ENCODE measurements around the gene ACOX3.

Gene ACOX3

DNA sequence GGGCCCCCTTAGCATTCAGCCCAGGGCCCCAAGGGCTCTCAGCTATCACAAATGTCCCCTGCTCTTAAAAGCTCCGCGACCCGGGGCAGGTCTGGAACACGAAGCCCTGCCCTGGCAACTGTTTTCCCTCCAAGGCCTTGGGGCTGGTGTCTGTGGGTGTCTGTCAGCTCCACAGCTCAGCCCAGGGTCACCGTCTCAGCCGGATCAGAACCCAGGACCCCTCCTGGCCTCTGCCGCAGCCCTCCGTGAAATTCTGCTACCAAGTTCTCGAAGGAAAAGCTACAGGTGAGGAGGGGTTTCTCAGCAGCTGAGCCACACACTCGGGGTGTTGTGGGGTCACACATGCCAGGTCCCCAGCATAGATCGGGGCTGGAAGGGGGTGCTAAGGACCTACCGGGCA is 61.2 kb downstream of the ACOX3 start:
- Histone ChIP-seq H3K27me3 (ENCODE audit: control insufficient read depth in 1 of 2, insufficient read depth in 2 of 2, low read length in 2 of 2) (no peaks in the 10 kb centered on the region), H3K36me3 (ENCODE audit: control insufficient read depth in 2 of 2, insufficient read depth in 2 of 2, low read length in 2 of 2) (peaks cover 11 to 37% of the 10 kb centered on the region in 2 donors), H3K4me3 (ENCODE audit: low read length in 2 of 2) (no peak overlapping the region), H3K9ac (ENCODE audit: low read length in 2 of 2) (no peak overlapping the region), H3K9me3 (ENCODE audit: control insufficient read depth in 2 of 2, low read length in 2 of 2) (no peaks in the 10 kb centered on the region), H3K27ac (ENCODE audit: low read length) (no peak overlapping the region), H3K4me1 (ENCODE audit: control insufficient read depth, insufficient read depth, low read length) (peaks cover 7% of the 10 kb centered on the region)

DNA sequence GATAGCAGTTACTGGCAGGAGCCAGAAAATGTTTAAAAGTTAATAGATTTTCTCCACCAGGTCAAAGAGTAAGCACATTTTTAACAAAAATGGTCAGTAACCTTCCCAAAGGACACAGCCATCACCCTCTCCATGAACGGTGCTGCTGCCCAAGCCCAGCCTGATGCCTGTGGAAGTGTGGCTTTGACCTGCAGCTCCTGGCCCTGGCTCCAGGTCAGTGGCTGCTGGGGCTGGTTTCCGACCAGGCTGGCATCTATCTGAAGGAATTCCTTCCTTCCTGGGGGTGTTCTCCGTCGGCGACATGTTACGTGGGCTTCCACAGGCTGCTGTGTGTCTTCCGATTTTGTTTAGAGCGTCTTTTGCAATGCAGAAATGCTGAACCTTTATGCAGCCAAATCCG is 61.7 kb downstream of the ACOX3 start:
- no peak overlapping the region for H3K27ac ChIP-seq (ENCODE audit: low read length)
- peaks cover 11 to 38% of the 10 kb centered on the region in 2 donors for H3K36me3 ChIP-seq (ENCODE audit: control insufficient read depth in 2 of 2, insufficient read depth in 2 of 2, low read length in 2 of 2)
- no peak overlapping the region for H3K4me3 ChIP-seq (ENCODE audit: low read length in 2 of 2)
- no peaks in the 10 kb centered on the region for H3K27me3 ChIP-seq (ENCODE audit: control insufficient read depth in 1 of 2, insufficient read depth in 2 of 2, low read length in 2 of 2)
- H3K9me3 ChIP-seq (ENCODE audit: control insufficient read depth in 2 of 2, low read length in 2 of 2) = no peaks in the 10 kb centered on the region
- H3K4me1 ChIP-seq (ENCODE audit: control insufficient read depth, insufficient read depth, low read length) = peaks cover 7% of the 10 kb centered on the region
- no peak overlapping the region for H3K9ac ChIP-seq (ENCODE audit: low read length in 2 of 2)

DNA sequence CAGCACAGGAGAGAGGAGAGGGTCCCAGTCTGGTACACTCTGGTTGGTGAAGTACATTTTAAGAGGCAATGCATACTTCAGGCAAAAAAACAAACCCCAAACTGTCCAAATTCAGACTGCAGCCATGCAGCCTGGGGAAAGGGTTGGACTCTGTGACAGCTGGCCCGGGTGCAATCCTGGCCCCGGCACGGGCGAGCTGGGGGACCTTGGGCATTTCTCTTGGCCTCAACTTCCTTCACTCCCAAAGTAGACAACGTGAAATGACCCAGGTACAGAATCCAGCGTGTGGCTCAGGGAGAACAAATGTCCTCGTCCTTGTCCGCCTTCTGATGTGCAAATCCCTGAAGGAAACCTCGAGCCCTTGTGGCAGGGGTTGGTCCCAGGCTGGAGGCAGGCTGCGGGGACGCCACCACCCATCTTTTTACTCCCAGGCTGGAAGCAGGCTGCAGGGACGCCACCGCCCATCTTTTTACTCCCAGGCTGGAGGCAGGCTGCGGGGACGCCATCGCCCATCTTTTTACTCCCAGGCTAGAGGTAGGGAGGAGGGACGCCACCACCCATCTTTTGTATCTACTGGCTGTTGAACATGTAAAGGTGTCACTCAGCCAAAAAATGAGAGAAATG is 62.3 kb downstream of the ACOX3 start:
- Histone ChIP-seq H3K27ac (ENCODE audit: low read length) (no peak overlapping the region), H3K36me3 (ENCODE audit: control insufficient read depth in 2 of 2, insufficient read depth in 2 of 2, low read length in 2 of 2) (peaks cover 11 to 41% of the 10 kb centered on the region in 2 donors), H3K9me3 (ENCODE audit: control insufficient read depth in 2 of 2, low read length in 2 of 2) (no peaks in the 10 kb centered on the region), H3K9ac (ENCODE audit: low read length in 2 of 2) (no peak overlapping the region), H3K27me3 (ENCODE audit: control insufficient read depth in 1 of 2, insufficient read depth in 2 of 2, low read length in 2 of 2) (no peaks in the 10 kb centered on the region), H3K4me1 (ENCODE audit: control insufficient read depth, insufficient read depth, low read length) (peaks cover 2% of the 10 kb centered on the region), H3K4me3 (ENCODE audit: low read length in 2 of 2) (no peak overlapping the region)

DNA sequence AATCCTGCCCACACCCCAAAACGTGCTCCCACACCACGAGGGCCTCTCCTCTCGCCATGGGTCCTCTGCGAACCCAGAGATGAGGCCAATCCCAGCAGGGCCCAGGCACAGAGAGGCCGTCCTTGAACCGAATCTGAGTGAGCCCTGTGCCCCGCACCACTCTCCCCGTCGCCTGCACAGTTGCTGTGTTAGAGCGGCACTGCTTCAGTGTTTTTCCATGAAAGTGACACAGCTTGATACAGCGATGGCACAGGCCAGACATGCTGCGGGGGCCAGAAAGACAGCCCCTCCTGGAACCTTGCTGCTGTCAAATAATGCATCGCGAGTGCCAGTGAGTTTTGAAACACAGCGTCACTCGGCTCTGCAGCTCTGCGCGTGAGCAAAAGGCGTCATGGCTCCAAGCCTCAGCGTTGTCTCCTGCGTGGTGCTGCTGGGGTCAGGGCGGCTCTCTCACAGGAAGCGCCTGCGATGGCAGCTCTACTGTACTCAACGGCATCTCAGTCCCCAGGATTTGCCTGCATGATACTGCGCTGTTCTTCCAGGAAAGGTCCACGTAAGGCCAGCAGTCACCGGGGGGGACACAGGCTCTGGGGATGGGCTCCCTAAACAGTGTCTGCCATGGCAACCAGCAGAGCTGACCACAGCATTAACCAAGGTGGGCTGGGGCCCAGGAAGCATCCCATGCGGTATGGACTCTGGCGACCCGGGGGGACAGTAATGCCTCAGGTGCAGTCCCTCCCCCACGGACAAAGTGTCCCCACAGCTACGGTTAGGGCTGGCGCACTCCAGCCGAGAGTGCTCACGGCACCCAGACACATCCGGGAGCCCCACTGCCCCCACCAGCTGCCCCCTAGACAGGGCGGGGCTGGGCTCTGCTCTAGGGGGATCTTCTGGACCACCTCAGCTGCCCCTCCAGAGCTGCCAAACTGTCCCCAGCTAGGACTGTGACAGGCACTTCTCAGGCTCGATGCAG is 63.1 kb downstream of the ACOX3 start:
- no peaks in the 10 kb centered on the region for H3K27me3 ChIP-seq (ENCODE audit: control insufficient read depth in 1 of 2, insufficient read depth in 2 of 2, low read length in 2 of 2)
- H3K4me3 ChIP-seq (ENCODE audit: low read length in 2 of 2) = no peak overlapping the region
- peaks cover 14 to 41% of the 10 kb centered on the region in 2 donors for H3K36me3 ChIP-seq (ENCODE audit: control insufficient read depth in 2 of 2, insufficient read depth in 2 of 2, low read length in 2 of 2)
- H3K9me3 ChIP-seq (ENCODE audit: control insufficient read depth in 2 of 2, low read length in 2 of 2) = no peaks in the 10 kb centered on the region
- no peaks in the 10 kb centered on the region for H3K4me1 ChIP-seq (ENCODE audit: control insufficient read depth, insufficient read depth, low read length)
- H3K27ac ChIP-seq (ENCODE audit: low read length) = no peak overlapping the region
- H3K9ac ChIP-seq (ENCODE audit: low read length in 2 of 2) = no peak overlapping the region

DNA sequence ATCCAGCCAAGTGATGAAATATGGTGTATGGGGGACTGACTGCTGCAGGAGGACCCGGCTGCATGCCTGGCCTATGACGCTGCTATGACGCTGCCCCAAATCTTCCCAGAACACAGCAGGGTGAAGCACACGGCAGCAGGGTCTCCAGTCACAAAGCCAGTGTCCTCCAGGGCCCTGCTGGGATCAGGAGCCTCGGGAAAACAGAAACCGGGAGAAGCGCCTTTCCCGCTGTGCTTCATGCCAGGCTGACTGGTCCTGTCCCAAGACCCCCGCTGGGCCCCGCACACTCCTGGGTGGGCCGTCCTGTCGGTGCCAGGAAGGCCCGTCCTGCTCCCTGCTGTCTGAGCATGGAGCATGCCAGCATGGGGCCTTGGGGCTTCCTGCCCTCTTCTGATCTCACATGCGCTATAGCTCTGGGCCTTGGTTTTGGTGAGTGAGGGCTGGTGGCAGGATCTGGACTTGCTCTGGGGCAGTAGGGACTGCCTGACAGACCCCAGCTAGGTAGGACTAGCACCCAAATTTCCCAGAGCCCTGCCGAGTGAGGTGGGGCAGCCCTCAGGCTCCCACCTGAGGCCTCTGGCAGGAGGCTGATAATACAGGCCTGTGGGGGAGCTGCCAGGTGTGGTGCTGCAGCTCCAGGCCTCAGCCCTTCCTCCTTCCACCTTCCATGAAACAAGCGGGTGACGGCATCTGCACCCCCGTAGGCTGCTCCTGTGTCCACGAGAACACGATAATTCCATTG is 64.0 kb downstream of the ACOX3 start:
- peaks cover 15 to 44% of the 10 kb centered on the region in 2 donors for H3K36me3 ChIP-seq (ENCODE audit: control insufficient read depth in 2 of 2, insufficient read depth in 2 of 2, low read length in 2 of 2)
- no peak overlapping the region for H3K27ac ChIP-seq (ENCODE audit: low read length)
- H3K27me3 ChIP-seq (ENCODE audit: control insufficient read depth in 1 of 2, insufficient read depth in 2 of 2, low read length in 2 of 2) = no peaks in the 10 kb centered on the region

DNA sequence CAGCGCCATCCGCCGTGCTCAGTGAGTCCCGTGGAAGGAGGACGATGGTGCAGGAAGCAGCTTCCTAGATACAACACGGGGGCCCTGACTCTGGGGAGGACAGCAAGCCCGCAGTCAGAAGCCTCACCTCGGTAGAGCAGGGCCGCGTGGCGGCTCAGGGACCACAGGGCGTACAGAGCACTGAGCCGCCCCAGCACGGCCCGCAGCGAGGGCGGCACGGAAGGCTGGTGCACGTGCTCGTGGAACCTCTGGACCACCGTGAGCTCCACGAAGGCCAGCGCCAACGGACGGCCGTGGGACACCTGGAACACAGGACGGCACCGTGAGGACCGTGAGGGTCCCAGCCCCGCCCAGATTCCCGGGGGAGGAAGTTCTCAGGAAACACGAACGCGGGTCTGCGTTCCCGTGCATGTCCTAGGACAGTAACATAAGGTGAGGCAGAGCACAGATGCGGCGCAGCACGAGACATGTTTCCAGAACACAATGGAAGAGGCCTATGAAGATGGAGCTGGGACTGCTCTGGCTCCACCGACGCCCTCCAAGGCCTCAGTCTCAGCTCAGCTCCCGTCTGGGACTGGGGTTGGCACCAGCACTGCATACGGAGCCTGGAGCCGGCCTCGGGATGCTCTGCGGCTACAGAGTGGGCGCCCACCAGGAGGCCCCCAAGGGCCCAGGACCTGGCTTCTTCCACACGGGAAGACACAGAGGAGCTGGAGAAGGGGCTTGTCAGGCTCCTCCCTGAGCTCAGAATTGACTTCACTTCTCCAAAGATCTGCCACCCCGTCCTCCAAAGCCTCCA is 65.5 kb downstream of the ACOX3 start:
- Histone ChIP-seq H3K9me3 (ENCODE audit: control insufficient read depth in 2 of 2, low read length in 2 of 2) (no peaks in the 10 kb centered on the region), H3K9ac (ENCODE audit: low read length in 2 of 2) (no peak overlapping the region), H3K36me3 (ENCODE audit: control insufficient read depth in 2 of 2, insufficient read depth in 2 of 2, low read length in 2 of 2) (peaks cover 8 to 33% of the 10 kb centered on the region in 2 donors), H3K27ac (ENCODE audit: low read length) (no peak overlapping the region), H3K4me3 (ENCODE audit: low read length in 2 of 2) (no peak overlapping the region), H3K27me3 (ENCODE audit: control insufficient read depth in 1 of 2, insufficient read depth in 2 of 2, low read length in 2 of 2) (no peaks in the 10 kb centered on the region), H3K4me1 (ENCODE audit: control insufficient read depth, insufficient read depth, low read length) (peaks cover 8% of the 10 kb centered on the region)

More for the DNA sequence above, 64.0 kb downstream of the ACOX3 start:
- H3K4me1 ChIP-seq (ENCODE audit: control insufficient read depth, insufficient read depth, low read length) = no peaks in the 10 kb centered on the region
- H3K9me3 ChIP-seq (ENCODE audit: control insufficient read depth in 2 of 2, low read length in 2 of 2) = no peaks in the 10 kb centered on the region
- H3K9ac ChIP-seq (ENCODE audit: low read length in 2 of 2) = no peak overlapping the region
- H3K4me3 ChIP-seq (ENCODE audit: low read length in 2 of 2) = no peak overlapping the region

DNA sequence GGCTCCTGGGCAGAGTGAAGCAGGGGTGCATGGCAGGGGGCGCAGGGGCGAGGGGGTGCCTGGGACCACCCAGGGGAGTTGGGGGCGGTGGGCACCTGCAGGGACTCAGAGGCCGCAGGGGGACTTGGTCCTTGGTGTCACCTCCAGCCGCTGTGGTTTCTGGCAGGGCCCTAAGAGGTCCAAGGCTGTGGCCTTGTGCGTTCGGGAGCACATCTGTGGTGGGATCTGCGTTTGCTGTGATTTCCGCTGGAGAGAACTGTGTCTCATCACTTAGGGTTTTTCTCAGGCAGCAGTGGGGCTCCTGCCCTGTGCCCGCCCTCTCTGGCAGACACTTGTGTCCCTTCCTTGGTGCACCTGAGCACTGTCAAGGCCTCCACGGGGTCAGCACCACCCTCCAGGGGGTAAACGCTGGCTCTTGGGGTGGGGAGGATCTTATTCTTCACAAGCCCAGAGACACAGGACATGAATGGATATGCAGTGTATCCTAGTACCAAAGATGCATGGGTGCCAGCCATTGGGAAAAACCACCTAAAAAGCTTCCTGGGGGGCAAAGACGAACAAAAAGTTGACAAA is 66.5 kb downstream of the ACOX3 start:
- Histone ChIP-seq H3K27ac (ENCODE audit: low read length) (no peak overlapping the region), H3K4me3 (ENCODE audit: low read length in 2 of 2) (no peak overlapping the region), H3K9me3 (ENCODE audit: control insufficient read depth in 2 of 2, low read length in 2 of 2) (no peaks in the 10 kb centered on the region), H3K36me3 (ENCODE audit: control insufficient read depth in 2 of 2, insufficient read depth in 2 of 2, low read length in 2 of 2) (peaks cover 8 to 28% of the 10 kb centered on the region in 2 donors), H3K9ac (ENCODE audit: low read length in 2 of 2) (no peak overlapping the region), H3K27me3 (ENCODE audit: control insufficient read depth in 1 of 2, insufficient read depth in 2 of 2, low read length in 2 of 2) (no peaks in the 10 kb centered on the region), H3K4me1 (ENCODE audit: control insufficient read depth, insufficient read depth, low read length) (peaks cover 9% of the 10 kb centered on the region)

DNA sequence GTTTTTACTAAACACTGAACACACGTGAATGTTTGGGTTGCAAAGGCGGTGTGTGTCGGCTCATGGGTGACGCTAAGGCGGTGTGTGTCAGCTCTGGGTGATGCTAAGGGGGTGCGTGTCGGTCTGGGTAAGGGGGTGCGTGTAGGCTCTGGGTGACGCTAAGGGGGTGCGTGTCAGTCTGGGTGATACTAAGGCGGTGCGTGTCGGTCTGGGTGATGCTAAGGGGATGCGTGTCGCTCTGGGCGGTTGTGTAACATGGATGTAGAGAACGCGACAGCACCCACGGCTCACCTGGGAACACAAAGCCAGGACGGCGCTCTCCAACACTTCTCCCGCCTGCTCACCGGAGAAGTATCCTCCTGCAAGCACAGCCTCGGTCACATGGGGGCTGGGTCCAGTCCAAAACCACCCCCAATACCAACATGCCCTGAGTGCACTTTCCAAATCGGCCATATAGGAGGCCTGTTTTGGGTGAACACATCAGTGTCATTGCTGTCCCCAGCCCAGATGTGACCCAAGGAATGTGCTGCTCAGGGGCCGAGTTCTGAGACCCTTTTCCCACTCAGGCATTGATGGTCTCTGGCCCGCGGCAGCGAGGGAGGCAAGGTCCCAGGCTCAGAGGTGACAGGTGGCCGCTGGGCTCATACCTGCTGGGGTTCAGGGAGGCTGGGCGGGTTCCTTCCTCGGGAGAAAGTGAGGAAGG is 67.1 kb downstream of the ACOX3 start:
- H3K9me3 ChIP-seq (ENCODE audit: control insufficient read depth in 2 of 2, low read length in 2 of 2) = no peaks in the 10 kb centered on the region
- H3K4me3 ChIP-seq (ENCODE audit: low read length in 2 of 2) = no peak overlapping the region
- peaks cover 8 to 23% of the 10 kb centered on the region in 2 donors for H3K36me3 ChIP-seq (ENCODE audit: control insufficient read depth in 2 of 2, insufficient read depth in 2 of 2, low read length in 2 of 2)
- H3K27me3 ChIP-seq (ENCODE audit: control insufficient read depth in 1 of 2, insufficient read depth in 2 of 2, low read length in 2 of 2) = no peaks in the 10 kb centered on the region
- H3K9ac ChIP-seq (ENCODE audit: low read length in 2 of 2) = no peak overlapping the region
- peaks cover 9% of the 10 kb centered on the region for H3K4me1 ChIP-seq (ENCODE audit: control insufficient read depth, insufficient read depth, low read length)
- no peak overlapping the region for H3K27ac ChIP-seq (ENCODE audit: low read length)

DNA sequence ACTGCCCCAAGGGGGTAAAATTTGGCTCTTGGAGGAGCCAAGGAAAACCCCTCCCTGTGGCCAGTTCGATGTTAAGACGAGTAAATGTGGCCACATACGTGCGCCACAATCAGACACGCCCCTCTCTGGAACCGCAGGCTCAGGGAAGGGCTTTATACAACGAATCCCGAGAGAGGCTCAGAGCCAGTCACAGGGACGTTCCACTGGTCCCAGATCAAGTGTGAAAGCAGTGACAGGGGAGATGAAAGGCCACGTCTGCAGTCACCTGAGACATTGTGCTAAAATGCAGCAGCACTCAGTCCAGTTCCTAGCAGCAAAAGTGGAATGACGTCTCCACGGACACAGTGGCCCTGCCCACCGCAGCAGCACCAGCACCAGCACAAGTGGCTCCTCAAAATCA is 68.0 kb downstream of the ACOX3 start:
- H3K9ac ChIP-seq (ENCODE audit: low read length in 2 of 2) = no peak overlapping the region
- H3K27ac ChIP-seq (ENCODE audit: low read length) = no peak overlapping the region
- H3K36me3 ChIP-seq (ENCODE audit: control insufficient read depth in 2 of 2, insufficient read depth in 2 of 2, low read length in 2 of 2) = peaks cover 8 to 23% of the 10 kb centered on the region in 2 donors
- no peak overlapping the region for H3K4me3 ChIP-seq (ENCODE audit: low read length in 2 of 2)
- no peaks in the 10 kb centered on the region for H3K27me3 ChIP-seq (ENCODE audit: control insufficient read depth in 1 of 2, insufficient read depth in 2 of 2, low read length in 2 of 2)
- H3K9me3 ChIP-seq (ENCODE audit: control insufficient read depth in 2 of 2, low read length in 2 of 2) = no peaks in the 10 kb centered on the region
- H3K4me1 ChIP-seq (ENCODE audit: control insufficient read depth, insufficient read depth, low read length) = peaks cover 9% of the 10 kb centered on the region

Data from stomach smooth muscle (tissue), 2 donors.